Measurements from ENCODE around the gene TFDP1.
"Not testable (repeated sequence)": the region's sequence is repeated elsewhere in the genome, so short reads cannot be mapped to it uniquely, and the experiment has no call there.

The TFDP1 gene

DNA sequence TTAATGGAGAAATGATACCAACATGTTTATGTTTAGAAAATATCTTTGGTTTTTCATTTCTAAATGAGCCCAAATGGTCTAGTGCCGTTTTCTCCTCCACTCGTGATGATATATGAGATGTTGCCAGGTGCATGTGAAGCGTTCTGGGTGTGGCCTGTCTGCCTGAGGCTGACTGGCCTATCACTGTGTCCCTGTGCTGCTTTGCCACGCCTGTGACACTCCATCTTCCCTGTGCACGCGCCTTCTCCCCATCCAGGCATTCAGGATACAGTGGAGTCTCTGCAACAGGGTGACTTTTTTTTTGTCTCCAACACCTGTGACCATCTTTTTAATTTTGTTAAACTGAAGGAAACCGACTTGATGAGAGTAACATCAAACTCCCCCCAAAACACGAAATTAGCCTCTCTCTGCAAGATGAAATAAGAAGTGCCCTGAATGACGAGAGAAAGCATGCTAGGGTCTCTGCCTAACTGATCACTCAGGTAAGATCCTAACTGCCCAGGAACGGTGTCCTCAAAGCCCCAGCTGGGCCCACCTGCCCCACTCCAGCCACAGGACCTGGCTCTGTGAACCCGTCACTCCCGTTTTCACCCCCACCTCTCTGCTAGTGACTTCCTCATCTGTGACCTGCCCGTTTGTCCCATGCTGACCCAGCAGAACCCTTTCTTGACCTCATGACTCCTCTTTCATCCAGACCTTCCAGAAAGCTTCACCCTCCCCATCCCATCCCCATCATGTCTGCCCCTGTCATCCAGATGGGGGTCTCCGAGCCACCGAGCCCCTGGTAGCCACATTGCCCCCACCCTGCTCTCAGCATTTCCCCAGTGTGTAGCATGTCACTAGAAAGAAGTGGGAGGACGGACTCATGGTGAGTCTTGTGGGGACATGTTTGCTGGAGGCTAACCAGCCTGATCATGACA is 33.2 kb upstream of the TFDP1 start:
- DNase-seq: peak; percentile 58

DNA sequence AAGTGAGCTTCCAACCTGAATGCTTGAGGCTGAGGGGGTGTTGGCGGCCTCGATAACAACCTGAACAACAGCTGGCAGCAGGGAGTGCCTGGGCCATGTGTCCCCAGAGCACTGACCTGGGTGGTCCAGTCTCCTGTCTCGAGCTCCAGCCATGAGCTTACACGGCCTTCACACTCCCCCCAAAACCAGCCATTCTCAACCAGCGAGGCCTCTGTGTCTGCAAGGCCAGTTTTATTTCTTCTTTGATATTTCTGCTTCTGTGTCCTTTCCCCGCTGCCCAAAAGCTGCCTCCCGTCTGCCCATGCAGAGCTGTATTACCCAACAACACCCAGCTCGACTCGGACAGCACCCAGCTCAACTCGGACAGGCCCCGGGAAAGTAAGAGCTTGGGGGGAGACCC is 32.5 kb upstream of the TFDP1 start:
- no peak for DNase-seq

DNA sequence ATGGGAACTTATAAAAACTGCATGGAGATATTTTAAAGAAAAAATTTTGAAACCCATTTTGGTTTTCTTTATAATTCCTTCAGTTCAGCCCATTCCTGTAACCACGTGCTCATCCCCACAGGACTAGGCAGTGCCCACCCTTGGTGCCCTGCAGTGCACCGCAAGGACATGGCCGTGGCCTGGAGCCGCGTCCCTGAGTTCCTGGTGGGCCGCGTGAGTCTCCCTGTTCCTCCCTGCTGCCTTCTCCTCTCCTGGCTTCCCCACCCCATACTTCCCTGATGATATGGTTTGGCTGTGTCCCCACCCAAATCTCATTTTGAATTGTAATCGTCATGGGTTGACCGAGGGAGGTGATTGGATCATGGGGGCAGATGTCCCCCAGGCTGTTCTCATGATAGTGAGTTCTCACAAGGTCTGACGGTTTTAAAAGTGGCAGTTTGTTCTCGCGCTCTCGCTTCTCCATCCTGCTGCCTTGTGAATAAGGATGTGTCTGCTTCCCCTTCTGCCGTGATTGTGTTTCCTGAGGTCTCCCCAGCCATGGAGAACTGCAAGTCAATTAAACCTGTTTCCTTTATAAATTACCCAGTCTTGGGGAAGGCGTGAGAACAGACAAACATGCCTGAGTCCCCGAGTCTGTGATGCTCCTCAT is 31.6 kb upstream of the TFDP1 start:
- DNase-seq: no peak

DNA sequence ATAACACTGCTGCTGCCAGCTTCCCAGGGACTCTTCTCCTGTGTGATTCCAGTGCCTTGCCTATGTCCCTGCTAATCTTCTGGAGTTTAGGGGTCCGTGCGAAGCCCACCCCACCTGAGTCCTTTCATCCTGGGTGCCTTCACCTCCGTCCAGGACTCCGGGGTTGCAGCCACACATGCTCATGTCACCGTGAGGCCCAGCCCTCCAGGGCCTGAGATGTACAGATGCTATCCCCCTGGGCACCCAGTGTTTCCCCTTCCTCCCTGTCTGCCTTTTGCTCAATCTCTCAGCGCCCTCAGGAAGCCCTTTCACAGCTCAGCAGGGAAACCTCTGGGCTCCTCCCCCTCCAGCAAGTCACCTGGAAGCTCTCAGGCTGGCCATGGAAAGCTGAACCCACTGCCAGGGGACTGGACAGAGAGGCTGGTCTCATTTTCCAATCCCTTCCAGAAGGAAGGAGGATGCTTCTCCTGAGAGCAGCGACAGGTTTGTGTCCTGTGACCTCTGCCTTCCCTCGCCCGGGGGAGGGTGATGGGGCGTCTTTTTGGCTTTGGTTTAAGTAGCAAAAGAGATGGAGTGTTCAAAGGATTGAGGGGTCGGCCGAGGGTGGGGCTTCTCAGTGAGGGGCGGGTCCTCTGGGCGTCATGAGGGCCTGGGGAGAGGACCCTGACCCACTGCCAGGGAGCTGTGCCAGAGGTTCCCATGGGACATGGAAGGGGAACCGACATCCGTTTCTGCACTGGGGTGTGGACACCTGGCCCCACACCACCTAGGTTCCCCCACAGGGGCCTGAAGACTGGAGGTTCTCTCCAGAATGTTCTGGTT is 30.8 kb upstream of the TFDP1 start:
- DNase-seq: no peak

DNA sequence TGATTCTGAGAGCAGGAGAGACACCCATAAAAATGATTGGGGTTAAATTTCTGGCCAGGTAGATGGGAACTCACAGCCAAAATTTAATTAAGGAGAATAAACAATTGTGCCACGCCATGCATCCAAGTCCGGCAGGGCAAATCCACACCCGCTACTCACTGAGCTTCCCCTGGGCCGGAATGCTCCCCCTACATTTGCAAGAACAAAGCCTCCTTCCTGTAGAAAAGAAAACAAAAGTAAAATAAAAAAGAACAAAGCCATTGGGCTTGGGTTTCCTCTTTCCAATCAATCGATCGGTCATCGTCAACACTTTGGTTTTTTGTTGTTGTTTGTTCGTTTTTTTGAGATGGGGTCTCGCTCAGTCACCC is 30.2 kb upstream of the TFDP1 start:
- no peak for DNase-seq

DNA sequence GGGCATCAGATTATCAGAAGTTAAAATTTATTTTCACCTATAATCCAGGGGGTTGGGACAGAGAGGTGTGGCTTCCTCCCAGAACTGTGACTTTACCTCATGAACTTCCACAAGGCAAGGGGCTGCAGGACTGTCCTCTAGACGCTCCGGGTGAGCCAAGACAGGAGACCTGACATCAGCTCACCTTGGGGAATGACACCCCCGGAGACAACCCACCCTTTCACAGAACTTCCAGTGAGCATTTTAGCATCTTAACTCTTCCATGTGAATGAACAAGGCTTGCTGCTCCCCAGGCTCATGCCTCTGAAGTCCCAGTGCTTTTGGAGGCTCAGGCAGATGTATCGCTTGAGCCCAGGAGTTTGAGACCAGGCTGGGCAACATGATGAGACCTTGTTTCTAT is 29.4 kb upstream of the TFDP1 start:
- no peak for DNase-seq

DNA sequence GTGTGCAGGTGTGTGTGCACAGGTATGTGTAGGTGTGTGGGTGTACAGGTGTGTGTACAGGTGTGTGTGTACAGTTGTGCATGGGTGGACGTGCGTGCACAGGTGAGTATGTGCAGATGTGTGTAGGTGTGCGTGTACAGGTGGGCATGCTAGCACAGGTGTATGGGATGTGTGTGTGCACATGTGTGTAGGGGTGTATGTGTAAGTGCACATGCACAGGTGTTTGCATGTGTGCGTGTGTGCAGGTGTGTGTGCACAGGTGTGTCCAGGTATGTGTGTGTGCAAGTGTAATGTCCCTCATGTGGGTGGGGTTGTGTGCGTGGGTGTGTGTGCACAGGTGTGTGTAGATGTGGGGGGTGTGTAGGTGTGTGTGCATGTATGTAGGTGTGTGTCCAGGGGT is 27.5 kb upstream of the TFDP1 start:
- no peak for DNase-seq

DNA sequence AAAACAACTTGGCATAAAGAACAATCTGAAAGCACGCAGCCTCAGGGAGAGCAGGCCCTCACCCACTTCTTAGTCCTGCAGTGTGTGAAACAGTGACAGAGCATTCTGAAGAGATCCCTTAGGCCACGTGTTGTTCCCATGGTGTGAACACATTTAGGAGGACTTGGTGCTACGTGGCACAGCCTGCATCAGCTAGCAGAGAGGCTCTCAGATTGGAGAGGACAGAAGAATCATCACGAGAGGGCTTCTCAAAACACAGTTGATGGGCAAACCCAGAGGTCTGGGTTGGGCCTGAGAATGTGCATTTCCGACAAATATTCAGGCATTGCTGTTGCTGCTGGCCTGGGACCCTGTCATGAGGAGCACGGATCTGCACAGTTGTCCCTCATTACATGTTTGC is 26.1 kb upstream of the TFDP1 start:
- no peak for DNase-seq

DNA sequence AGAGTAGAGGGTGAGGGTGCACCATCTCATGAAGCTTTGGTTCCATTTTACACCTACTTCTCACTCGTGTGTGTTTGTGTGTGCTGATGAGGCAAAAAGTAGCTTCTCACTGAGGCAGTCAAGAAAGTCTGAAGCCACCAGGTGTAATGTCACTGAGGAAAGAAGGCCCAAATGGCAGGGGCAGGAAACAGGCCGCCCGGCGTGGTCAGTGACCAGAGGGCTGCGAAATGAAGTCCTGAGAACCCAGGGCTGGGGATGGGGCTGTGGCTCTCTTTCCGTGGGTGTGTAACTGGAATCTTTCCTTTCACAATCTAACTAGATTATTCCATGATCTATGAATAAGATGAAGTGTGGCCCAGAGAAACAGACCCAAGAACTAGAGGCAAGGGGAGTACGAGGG is 25.5 kb upstream of the TFDP1 start:
- no peak for DNase-seq

DNA sequence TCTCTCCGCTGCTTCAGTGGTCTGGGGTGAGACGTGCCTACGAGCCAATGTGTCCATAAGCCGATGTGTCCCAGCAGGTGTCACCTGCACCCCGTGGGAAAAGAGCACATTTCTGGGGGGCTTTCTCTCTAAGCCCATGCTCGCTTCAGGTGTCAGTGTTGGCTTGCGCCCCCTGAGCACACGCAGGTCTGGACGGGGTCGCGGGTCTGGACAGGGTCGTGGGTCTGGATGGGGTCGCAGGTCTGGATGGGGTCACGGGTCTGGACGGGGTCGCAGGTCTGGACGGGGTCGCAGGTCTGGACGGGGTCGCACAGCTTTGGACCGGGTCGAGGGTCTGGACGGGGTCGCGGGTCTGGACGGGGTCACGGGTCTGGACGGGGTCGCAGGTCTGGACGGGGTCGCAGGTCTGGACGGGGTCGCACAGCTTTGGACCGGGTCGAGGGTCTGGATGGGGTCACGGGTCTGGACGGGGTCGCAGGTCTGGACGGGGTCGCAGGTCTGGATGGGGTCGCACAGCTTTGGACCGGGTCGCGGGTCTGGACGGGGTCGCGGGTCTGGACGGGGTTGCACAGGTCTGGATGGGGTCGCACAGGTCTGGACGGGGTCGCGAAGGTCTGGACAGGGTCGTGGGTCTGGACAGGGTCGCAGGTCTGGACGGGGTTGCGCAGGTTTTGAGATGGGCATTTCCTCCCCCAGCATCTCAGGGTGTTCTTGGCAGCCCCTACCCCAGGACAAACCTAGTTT is 24.5 kb upstream of the TFDP1 start:
- no peak for DNase-seq

DNA sequence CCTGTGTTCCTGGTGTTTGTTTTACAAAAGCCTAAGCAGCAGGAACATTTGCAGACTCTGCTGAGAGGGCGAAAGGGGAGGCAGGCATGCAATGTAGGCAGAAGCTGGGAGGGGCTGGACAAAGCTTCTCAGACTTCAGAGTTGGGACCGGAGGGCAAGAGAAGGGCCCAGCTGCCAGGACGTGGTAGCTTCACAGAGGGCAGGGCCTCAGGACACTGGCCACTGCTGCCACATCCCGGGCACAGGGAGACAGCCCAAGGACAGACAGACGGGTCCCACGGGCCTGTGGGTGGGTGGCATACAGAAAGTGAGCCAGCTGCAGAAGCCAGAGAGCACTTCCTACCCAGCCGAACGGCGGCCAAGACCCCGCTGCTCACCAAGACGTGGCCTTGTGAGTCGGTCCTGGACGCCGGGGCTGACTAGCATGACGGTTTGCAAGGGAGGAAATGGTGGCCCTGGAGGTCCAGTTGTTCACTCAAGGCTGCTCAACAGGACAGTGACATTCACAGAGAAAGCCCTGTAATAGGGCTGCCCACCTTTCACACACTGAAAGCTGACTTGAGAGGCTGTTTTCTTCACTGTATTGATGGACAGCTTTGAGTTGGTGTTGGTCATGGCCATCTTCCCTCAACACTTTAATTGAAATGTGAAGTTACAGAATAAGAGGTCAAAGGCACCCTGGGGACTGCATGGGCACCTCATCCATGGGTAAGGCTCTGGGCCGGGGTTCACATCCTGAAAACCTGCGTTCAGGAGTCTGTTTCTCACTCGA is 23.7 kb upstream of the TFDP1 start:
- no peak for DNase-seq

DNA sequence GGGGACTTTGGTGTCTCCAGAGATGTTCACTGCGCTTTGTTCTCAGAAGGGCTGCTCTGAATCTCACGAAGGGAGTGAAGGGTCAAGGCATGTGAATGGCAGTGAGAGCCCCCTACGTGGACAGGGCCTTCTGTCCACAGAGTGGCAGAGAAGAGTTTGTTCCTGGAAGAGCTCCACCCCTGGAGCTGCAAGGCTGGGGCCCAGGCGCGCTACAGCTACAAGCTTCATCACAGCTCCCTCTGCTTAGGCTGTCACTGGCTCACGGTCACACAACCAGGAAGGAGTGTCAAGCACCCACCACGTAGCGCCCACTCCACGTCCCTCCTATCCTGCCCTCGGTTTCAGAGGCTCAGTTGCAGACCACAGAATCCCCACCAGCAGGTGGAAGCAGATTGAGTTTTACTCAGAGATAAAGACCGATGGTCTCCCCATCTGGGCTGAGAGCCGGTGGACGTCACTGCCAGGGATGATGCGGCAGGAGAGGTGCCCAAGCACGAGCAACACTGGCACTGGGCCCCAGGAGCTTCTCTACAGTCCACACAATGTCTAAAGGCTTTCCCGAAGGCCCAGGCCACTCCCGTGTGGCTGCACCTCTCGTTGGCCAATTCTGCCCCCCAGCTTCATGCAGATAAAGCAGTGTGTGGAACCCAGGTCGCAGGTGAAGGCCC is 23.0 kb upstream of the TFDP1 start:
- DNase-seq: no peak

DNA sequence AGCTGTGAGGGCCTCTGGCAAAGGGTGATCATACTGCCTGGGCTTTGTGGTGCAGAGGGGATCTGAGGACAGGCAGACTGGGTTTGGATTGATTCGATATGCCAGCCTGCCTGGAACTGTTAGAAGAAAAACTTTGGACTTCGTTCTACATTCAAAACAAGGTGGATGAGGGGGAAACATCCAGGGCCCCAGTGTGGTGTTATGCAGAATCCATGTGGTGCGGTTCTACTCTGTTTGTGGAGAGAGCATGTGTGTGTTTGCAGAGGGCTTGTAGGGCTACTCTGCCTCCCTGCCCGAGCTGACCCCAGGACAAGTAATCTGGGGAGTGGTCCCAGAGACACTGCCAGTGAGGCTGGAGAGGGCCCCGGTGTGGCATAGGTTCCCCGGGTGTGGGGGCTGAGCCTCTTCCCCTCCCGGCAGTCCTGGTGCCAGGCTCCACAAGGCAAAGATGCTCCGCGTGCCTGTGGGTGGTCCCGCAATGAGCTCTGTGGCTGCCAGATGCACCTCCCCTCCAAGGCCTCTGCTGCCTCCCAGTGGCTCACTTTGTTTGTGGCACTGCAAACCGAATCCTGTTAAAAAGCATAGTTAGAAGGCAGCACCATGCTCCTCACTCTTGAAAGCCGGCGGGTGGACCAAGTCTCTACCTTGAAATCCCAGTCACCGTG is 22.3 kb upstream of the TFDP1 start:
- DNase-seq: peak; percentile 79

DNA sequence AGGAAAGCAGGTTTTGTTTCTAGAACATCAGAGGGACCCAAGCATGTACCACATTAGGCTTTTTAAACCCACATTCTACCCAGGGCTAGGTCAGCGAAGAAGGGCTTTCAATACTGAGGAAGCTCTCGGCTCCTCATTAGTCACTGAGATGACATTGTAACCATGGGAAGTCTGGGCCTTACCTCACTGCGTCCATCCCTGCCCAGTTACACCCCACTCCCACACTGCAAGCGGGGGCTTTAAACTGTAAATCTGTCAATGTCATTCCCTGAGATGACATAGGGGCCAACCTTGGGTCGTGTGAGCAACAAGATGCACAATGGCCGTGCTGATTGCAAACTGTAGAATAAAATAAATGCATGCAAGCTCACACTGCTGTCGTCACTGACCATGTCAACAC is 21.7 kb upstream of the TFDP1 start:
- DNase-seq: no peak

DNA sequence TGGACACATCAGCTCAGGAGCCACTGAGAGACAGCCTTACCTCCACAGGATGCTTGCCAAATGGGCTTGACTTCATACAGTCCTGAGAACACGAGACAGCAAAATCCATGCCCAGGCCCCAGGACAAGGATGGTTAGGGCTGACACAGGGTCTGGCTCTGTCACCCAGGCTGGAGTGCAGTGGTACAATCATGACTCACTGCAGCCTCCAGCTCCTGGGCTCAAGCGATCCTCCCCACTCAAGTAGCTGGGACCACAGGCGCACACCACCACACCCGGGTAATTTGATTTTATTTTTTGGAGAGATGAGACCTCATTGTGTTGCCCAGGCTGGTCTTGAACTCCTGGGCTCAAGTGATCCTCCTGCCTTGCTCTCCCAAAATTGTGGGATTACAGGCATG is 21.0 kb upstream of the TFDP1 start:
- DNase-seq: not testable (repeated sequence)

DNA sequence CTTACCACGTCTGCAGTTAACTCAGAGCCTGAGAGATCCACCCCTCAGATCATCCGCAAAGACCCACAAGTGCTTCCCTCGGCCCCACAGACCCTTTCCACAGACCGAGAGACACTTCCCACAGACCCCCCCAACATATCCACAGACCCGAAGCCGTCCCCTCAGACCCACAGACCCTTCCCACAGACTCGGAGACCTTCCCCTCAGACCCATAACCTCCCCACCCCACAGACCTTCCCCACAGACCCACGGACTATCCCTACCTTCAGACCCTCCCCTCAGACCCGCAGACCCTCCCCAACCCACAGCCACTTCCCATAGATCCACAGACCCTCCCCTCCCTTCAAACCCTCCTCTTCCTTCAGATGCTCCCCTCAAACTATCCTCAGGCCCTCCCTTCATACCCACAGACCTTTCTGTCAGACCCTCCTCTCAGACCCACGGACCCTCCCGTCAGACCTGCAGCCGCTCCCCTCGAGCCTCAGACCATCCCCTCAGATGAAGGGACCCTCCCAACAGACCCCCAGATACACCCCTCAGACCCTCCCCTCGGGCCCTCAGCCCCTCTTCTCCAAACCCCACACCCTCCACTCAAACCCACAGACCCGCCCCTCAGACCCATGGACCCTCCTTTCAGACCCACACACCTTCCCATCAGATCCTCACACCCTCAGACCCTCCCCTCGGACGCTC is 20.1 kb upstream of the TFDP1 start:
- DNase-seq: no peak

DNA sequence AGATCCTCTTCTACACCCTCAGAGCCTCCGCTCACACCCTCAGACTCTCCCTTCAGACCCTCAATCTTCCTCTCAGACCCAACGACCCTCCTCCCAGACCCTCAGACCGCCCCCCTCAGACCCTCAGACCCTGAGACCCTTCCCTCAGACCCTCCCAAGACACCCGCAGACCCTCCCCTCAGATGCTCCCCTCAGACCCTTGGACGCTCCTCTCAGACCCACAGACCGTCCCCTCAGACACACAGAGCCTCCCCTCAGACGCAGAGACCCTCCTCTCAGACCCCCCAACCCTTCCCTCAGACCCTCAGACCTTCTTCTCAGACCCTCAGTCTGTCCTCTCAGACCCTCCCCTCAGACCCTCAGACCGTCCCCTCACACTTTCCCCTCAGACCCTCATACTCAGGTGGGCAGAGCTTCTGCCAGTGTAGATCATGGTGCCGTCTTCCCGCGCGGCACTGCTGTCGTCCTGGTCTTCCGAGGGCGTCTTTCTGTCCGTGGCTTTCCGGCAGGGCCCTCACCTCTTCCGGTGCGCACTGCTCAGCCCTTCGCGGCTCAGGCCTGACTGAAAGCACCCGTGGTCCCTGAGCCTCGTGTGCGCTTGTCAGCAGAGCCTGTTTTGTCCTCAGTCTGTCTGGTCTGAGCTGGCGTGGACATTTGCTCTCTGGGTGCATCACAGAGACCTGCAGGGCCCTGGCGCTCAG is 18.9 kb upstream of the TFDP1 start:
- DNase-seq: no peak

DNA sequence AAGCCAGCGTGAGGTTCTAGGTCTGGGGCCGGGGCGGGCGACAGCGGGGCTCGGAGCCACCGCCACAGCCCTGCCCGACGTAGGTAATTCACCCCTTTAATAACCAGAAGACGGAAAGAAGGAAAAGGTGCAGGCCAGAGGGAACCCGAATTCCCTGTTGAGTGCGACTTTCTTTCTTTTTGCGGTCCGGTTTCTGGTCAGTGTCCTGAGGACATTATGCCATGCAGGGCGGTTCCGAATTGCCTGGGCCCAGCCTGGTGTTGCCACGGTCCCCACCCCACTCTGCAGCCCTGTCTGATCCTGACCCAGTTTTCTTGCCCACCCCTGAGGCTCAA is 18.4 kb upstream of the TFDP1 start:
- no peak for DNase-seq

DNA sequence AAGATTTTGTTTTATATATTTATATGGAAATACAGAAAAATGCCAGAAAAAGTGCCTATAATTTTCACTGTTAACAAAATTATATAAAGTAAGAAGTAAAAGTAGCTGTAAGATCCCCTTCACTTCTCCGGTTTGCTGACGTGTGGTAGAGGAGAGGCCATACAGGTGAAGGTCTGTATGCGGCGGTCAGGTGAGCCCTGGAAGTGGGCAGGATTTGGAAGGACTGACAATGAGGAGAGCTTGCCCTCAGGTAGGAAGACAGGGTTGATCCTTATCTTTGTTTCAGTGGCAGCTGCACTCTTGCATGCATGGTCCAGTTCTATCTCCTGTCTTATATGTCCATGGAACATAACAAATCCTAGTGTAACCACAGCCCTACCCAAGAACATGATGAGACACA is 16.9 kb upstream of the TFDP1 start:
- no peak for DNase-seq

DNA sequence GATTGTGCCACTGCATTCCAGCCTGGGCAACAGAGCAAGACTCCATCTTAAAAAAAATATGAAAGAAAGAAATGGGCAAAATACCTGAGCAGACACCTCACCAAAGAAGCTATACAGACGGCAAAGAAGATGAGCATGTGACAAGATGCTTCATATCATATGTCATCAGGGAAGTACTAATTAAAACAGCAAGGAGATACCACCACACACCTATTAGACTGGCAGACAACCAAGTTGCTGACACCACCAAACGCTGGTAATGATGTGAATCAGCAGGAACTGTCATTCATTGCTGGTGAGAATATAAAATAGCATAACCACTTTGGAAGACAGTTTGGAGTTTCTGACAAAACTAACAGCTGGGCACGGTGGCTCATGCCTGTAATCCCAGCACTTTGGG is 11.5 kb upstream of the TFDP1 start:
- no peak for DNase-seq

Measured in NCI-H748 treated with DMSO at 0.1 percent for 48 hours (cell line).